ENCODE data around the gene SPATA31D1. TPM values are rescaled to one million over a fixed set of nuclear protein-coding genes. Genes with fewer than 3 reads are reported as not detected.

The SPATA31D1 gene
- total RNA-seq, 1 donor from 2014 or later, result not detected

- Mint-ChIP-seq H3K4me3 (no peak overlapping the region), H3K4me1 (peaks cover 8% of the 10 kb centered on the region), H3K27ac (no peak overlapping the region), H3K27me3 (ENCODE audit: low read depth) (no peaks in the 10 kb centered on the region), H3K36me3 (no peaks in the 10 kb centered on the region), H3K9me3 (peaks cover 25% of the 10 kb centered on the region)
- no peak for DNase-seq (ENCODE audit: low spot score in 2 of 2, unreplicated experiment in 2 of 2)
- TF ChIP-seq, protein P1, sequence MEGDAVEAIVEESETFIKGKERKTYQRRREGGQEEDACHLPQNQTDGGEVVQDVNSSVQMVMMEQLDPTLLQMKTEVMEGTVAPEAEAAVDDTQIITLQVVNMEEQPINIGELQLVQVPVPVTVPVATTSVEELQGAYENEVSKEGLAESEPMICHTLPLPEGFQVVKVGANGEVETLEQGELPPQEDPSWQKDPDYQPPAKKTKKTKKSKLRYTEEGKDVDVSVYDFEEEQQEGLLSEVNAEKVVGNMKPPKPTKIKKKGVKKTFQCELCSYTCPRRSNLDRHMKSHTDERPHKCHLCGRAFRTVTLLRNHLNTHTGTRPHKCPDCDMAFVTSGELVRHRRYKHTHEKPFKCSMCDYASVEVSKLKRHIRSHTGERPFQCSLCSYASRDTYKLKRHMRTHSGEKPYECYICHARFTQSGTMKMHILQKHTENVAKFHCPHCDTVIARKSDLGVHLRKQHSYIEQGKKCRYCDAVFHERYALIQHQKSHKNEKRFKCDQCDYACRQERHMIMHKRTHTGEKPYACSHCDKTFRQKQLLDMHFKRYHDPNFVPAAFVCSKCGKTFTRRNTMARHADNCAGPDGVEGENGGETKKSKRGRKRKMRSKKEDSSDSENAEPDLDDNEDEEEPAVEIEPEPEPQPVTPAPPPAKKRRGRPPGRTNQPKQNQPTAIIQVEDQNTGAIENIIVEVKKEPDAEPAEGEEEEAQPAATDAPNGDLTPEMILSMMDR (IDR thresholded peaks at IDR 0.05; ENCODE audit: unreplicated experiment), result no peak
Observed at GRCh38 chr9:82038897-82039296, 50.3 kb downstream of the SPATA31D1 start.

Other genes starting within 250 kb of the SPATA31D1 start
- not detected in 3 replicates for gene SPATA31D4, start 60.3 kb upstream of the SPATA31D1 start, total RNA-seq
- not detected in 3 replicates for gene SPATA31D3, start 45.3 kb upstream of the SPATA31D1 start, total RNA-seq

Measured in mesothelial cell of epicardium (in vitro differentiated cells).